SK-N-SH (cell line): Measurements from ENCODE around the gene BNIPL.

Experiments used
- CTCF ChIP-seq: fragments of 200-600 bp; sonication (generic); IDR thresholded peaks from 2 replicates; pipeline ENCODE4 v1.6.1; 2017; ENCODE audit warnings: antibody characterized with exemption, mild to moderate bottlenecking, moderate library complexity
- FOXM1 ChIP-seq: IDR thresholded peaks from 2 replicates; pipeline ENCODE4 v1.4.0; 2012; ENCODE audit warnings: low read depth, mild to moderate bottlenecking
- MXI1 ChIP-seq: IDR thresholded peaks from 2 replicates; pipeline ENCODE4 v1.6.1; 2012; ENCODE audit warnings: mild to moderate bottlenecking, low read depth, low read length, improper control_type of control experiment
- POLR2AphosphoS5 ChIP-seq: IDR thresholded peaks from 2 replicates; pipeline ENCODE4 v1.6.1; 2012; ENCODE audit warnings: low read depth, low read length
- RAD21 ChIP-seq: IDR thresholded peaks from 2 replicates; pipeline ENCODE4 v1.6.1; 2012; ENCODE audit warnings: mild to moderate bottlenecking, low read length
- TAF1 ChIP-seq: IDR thresholded peaks from 2 replicates; pipeline ENCODE4 v1.6.1; 2012; ENCODE audit warnings: low read depth, mild to moderate bottlenecking, low read length, moderate library complexity, borderline replicate concordance
- USF1 ChIP-seq: IDR thresholded peaks from 2 replicates; pipeline ENCODE4 v1.4.0; 2012; ENCODE audit warnings: low read depth, borderline replicate concordance

GRCh38 chr1:151005729-151006319, 30.6 kb upstream of the BNIPL start:
- TF ChIP-seq CTCF: no peak
- TF ChIP-seq USF1: no peak
- no peak for TF ChIP-seq FOXM1
- no peak for TF ChIP-seq MXI1
- no peak for TF ChIP-seq RAD21
- no peak for TF ChIP-seq TAF1
- TF ChIP-seq POLR2AphosphoS5: no peak
